Type B pancreatic cell (in vitro differentiated cells): ENCODE results near the gene TOLLIP. TPM values are rescaled to one million over a fixed set of nuclear protein-coding genes. Genes with fewer than 3 reads are reported as not detected.
"Not testable (repeated sequence)": the region's sequence is repeated elsewhere in the genome, so short reads cannot be mapped to it uniquely, and the experiment has no call there.

Experiments used
- DNase-seq: peaks from one replicate; pipeline ENCODE4 v3.0.0; 2021; ENCODE audit warnings: mixed read lengths; ENCODE audit not compliant: unreplicated experiment; ENCODE audit errors: extremely low spot score
- H3K27ac Mint-ChIP-seq: 2 replicates; pipeline ENCODE4 v1.8.0; 2021; ENCODE audit warnings: mild to moderate bottlenecking, mixed read lengths
- H3K27me3 Mint-ChIP-seq: 2 replicates; pipeline ENCODE4 v1.8.0; 2021; ENCODE audit warnings: mixed read lengths
- H3K36me3 Mint-ChIP-seq: 2 replicates; pipeline ENCODE4 v1.8.0; 2021; ENCODE audit warnings: mixed read lengths
- H3K4me1 Mint-ChIP-seq: one replicate; pipeline ENCODE4 v1.8.0; 2021; ENCODE audit warnings: mixed read lengths; ENCODE audit not compliant: unreplicated experiment
- H3K4me3 Mint-ChIP-seq: 2 replicates; pipeline ENCODE4 v1.8.0; 2021; ENCODE audit warnings: mild to moderate bottlenecking, mixed read lengths
- H3K9me3 Mint-ChIP-seq: 2 replicates; pipeline ENCODE4 v1.8.0; 2021; ENCODE audit warnings: mixed read lengths
- CTCF ChIP-seq: fragments of 200-600 bp; sonication (generic); conservative IDR thresholded peaks from 2 replicates; pipeline ENCODE4 v1.5.0; 2021; ENCODE audit warnings: antibody characterized with exemption, mild to moderate bottlenecking
- total RNA-seq: library from RNA; stranded (reverse); gene quantifications from 2 replicates; pipeline ENCODE4 v1.2.1, GENCODE V29; 2021; ENCODE audit warnings: low replicate concordance

The TOLLIP gene
- total RNA-seq, 1 donor from 2014 or later: 49.2 TPM

GRCh38 chr11:1341928-1342524 is 32.6 kb upstream of the TOLLIP start:
- no peak for DNase-seq
- H3K9me3 Mint-ChIP-seq: peaks cover 5% of the 10 kb centered on the region
- H3K27me3 Mint-ChIP-seq: peaks cover 13% of the 10 kb centered on the region
- peaks cover 3% of the 10 kb centered on the region for H3K36me3 Mint-ChIP-seq
- no peaks in the 10 kb centered on the region for H3K4me1 Mint-ChIP-seq
- H3K4me3 Mint-ChIP-seq: no peak overlapping the region
- no peak for TF ChIP-seq CTCF
- no peak overlapping the region for H3K27ac Mint-ChIP-seq

GRCh38 chr11:1341226-1341625 is 31.8 kb upstream of the TOLLIP start:
- H3K27me3 Mint-ChIP-seq: peaks cover 13% of the 10 kb centered on the region
- H3K4me3 Mint-ChIP-seq, H3K4me1 Mint-ChIP-seq, DNase-seq, H3K27ac Mint-ChIP-seq, H3K9me3 Mint-ChIP-seq, H3K36me3 Mint-ChIP-seq: not testable (repeated sequence)

- no peak for DNase-seq
- Mint-ChIP-seq H3K9me3 (peaks cover 5% of the 10 kb centered on the region), H3K27ac (no peak overlapping the region), H3K36me3 (peaks cover 3% of the 10 kb centered on the region), H3K4me1 (peaks cover 4% of the 10 kb centered on the region), H3K4me3 (no peak overlapping the region), H3K27me3 (peaks cover 20% of the 10 kb centered on the region)
- no peak for TF ChIP-seq CTCF
Measured at GRCh38 chr11:1340111-1340510, 30.7 kb upstream of the TOLLIP start.

- TF ChIP-seq CTCF: no peak
- peaks cover 4% of the 10 kb centered on the region for H3K4me1 Mint-ChIP-seq
- H3K27ac Mint-ChIP-seq: no peak overlapping the region
- H3K36me3 Mint-ChIP-seq: peaks cover 3% of the 10 kb centered on the region
- H3K9me3 Mint-ChIP-seq: peaks cover 5% of the 10 kb centered on the region
- peaks cover 23% of the 10 kb centered on the region for H3K27me3 Mint-ChIP-seq
- DNase-seq: no peak
- no peak overlapping the region for H3K4me3 Mint-ChIP-seq
Measured at GRCh38 chr11:1339066-1339675, 29.7 kb upstream of the TOLLIP start.

- Mint-ChIP-seq H3K9me3 (peaks cover 5% of the 10 kb centered on the region), H3K4me3 (peak overlapping the region; percentile 79), H3K4me1 (peaks cover 4% of the 10 kb centered on the region), H3K36me3 (peaks cover 3% of the 10 kb centered on the region), H3K27me3 (peaks cover 23% of the 10 kb centered on the region), H3K27ac (no peak overlapping the region)
- no peak for DNase-seq
- no peak for TF ChIP-seq CTCF
Measured at GRCh38 chr11:1338201-1339065, 29.0 kb upstream of the TOLLIP start.

- no peak for DNase-seq
- Mint-ChIP-seq H3K27ac (no peak overlapping the region), H3K9me3 (peaks cover 5% of the 10 kb centered on the region), H3K4me1 (peaks cover 4% of the 10 kb centered on the region), H3K36me3 (peaks cover 3% of the 10 kb centered on the region), H3K4me3 (peak overlapping the region; percentile 79), H3K27me3 (peaks cover 23% of the 10 kb centered on the region)
- TF ChIP-seq CTCF: no peak
Measured at GRCh38 chr11:1337647-1338007, 28.2 kb upstream of the TOLLIP start.
